HG03025 (cell line): ENCODE results near the gene GBGT1.
"Not testable (repeated sequence)": the region's sequence is repeated elsewhere in the genome, so short reads cannot be mapped to it uniquely, and the experiment has no call there.

Source experiments
- ATAC-seq: cut with Tn5 transposase; IDR thresholded peaks from one replicate; pipeline ENCODE4 v1.9.1; 2021; ENCODE audit warnings: mild to moderate bottlenecking, moderate library complexity; ENCODE audit not compliant: unreplicated experiment, low FRiP score

Gene GBGT1

DNA sequence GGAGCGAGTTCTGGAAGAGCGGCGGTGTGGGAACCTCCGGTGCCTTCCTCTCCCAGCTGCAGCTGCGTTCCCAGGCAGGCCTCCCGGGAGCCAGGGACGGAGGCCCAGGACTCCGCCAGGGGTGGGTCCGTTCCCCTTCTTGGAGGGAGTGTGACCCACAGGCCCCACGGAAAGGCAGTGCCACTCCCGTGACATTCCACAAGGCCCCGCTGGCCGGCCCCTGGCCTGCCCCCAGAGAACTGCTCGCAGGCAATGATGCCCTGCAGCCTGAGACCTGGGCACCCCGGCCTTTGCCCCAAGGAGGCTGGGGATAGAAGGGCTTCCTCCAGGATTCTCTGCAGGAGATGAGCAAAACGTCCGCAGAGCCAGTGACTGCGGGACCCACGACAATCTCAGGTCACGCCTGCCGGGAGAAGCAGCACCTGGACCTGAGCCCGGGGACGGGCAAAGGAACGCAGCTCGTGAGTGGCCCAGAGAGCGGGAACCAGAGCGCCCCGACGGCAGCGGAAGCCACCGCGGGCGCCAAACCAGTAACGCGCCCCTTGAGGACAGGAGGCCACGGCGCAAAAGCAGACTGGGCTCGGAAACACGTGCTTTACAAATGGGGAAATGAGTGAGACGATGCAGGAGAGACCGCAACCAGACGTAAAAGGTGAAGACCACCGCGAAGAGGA is 36.1 kb upstream of the GBGT1 start:
- no peak for ATAC-seq

DNA sequence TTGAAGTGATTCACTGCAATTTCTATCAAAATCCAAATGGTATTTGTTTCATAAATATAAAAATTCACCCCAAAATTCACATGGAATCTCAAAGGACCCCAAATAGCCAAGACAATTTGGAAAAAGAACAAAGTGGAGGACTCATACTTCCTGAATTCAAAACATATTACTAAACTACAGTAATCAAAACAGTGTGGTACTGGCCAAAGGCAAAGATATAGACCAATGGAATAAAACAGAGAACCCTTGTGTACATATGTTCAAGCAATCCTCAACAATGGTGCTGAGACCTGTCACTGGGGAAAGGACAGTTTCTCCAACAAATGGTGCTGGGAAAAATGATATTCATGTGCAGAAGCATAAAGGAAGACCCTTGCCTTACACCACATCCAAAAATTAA is 31.3 kb upstream of the GBGT1 start:
- no peak for ATAC-seq

DNA sequence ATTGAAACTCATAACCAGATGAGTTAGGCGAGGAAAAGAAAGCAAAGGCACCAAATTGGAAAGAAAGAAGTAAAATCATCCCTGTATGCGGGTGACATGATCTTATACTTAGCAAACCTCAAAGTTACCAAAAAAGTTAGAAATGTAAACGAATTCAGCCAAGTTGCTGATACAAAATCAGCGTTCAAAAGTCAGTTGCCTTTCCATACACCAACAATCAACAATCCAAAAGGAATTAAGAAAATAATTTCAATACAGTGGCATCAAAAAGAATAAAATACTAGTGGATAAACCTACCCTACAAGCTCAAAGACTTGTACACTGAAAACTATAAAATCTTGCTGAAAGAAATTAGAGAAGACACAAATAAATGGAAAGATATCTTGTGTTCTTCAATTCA is 30.9 kb upstream of the GBGT1 start:
- no peak for ATAC-seq

DNA sequence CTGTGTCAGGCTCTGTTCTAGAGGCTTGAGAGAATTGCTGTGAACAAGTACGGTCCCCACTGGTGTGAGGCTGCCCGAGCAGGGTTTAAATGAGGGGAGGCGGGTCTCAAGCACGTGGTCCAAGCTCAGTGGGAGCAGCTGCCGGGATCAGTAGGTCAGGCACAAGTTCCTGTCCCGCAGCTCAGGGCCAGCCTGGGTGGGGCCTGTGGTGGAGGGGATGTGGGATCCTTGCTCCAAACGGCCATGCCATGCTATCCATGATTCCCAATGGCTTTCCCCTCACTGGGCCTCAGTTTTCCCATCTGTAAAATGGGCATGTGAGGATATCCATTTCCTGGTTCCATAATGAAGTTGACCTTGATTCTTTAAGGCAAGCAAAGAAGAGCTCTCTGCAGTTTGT is 28.3 kb upstream of the GBGT1 start:
- no peak for ATAC-seq

DNA sequence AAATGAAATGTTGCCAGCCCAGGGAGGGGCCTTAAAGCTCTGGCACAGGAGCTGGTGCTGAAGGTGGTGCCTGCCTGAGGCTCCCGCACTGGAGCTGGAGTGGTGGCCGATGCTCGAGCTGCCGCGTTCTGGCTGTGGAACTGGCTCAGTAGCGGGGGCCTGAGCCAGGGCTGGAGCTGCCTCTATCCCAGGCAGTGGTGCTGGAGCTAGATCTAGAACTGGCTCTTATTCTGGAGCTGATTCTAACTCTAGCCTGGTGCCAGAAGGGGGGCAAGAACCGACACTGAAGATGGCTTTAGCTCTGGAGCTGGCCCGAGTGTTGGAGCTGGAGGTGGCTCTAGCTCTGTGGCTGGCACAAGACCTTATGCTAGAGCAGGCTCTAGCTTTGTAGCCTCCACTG is 26.1 kb upstream of the GBGT1 start:
- no peak for ATAC-seq

DNA sequence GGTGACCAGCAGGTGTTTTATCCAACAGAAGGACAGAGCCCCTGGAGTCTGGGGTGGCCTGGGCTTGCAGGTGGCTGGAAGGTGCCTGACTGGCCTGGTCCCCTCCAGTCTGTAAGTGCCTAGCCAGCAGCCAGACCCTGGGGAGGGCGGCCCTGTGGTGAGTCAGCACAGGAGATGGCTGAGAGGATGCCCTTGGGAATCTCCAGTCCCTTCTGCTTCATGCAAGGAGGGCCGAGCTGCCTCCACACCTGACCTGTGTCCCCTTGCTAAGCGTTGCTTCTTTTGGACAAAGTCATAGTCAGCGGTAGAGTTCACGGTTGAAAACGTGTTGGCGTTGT is 25.1 kb upstream of the GBGT1 start:
- no peak for ATAC-seq

DNA sequence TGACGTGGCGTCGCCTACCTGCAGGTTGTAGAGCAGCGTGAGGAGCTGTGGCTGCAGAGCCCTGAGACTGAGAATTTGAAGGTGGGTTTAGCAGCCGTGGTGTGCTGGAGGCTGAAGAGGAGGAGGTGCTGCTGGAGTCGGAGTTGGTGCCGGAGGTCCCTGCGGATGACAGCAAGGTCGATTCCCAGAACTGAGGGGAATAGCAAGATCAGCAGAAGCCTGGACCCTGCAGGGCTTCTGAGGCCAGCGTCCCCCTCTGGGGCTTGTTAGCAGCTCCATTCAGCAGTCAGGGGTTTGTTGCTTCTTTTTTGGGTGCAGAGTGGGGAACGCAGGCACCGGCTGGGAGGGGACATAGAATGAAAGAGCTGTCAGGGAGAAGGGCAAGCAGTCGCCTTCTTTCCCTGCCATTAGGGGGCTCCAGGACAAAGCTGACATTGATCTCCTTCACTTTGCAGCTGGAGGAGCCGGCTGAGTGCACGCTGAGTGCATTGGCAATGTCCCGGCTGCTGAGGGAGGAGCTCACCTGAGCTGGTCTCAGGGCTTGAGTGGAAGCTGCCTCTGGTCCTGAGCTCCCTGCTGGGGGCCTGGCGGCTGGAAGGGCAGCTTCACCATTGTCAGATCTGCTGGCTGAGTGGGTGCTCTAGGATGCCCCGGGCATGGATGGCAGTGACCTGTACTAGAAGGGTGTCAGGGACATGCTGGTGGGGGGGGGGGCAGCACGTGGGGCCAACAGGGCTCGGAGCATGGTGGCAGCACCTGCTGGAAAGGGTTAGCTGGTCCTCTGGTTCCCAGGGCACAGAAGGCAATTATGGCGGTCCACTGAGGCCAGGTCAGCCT is 24.5 kb upstream of the GBGT1 start:
- no peak for ATAC-seq

DNA sequence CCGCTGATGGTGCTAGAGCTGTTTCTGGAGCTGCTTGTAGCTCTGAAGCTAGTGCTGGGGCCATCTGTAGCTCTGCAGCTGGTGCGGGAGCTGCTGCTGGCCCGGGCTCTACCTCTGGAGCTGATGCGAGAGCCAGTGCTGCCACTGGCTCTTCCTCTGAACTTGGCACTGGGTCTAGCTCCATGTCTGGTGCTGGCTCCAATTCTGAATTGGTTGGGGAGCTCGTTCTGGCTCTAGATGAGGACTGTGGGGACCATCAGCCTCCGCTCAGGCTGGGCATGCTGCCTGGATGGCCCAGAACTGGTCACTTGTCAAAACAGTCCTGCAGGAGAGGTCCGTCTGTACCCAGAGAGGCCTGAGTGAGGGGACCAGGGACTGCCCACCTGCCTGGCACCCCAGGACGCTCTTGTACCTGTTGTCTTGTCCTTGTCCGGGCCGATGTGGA is 23.9 kb upstream of the GBGT1 start:
- ATAC-seq, result no peak

DNA sequence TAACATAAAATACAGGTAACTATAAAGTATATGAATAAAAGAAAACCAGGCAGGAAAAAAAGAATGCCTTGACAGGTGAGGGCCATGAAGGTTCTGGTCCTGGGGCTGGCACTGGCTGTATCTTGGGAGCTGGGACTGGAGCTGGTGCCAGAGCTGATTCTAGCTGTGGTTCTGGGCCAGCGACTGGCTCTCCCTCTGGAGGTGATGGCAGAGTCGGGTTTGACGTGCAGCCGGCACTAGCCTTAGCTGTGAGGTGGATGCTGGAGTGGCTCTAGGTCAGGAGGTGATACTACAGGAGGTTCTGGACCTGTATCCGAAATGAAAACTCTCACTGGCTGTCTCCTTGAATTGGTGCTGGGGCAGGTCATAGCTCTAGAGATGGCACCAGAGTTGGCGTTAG is 23.0 kb upstream of the GBGT1 start:
- no peak for ATAC-seq

DNA sequence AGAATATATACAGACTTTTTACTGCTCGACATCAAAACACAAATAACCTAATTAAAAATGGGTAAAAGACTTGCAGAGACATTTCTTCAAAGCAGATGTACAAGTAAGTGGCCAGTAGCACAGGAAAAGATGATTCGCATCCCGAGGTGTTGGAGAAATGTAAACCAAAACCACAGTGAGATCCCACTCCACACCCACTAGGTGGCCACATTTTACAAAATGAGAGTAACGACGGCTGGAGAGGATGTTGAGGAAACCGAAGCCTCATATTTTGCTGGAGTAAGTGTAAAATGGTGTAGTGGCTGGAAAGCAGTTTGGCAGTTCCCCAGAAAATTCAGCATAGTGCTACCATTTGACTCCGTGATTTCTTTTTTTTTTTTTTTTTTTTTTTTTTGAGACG is 21.3 kb upstream of the GBGT1 start:
- no peak for ATAC-seq

DNA sequence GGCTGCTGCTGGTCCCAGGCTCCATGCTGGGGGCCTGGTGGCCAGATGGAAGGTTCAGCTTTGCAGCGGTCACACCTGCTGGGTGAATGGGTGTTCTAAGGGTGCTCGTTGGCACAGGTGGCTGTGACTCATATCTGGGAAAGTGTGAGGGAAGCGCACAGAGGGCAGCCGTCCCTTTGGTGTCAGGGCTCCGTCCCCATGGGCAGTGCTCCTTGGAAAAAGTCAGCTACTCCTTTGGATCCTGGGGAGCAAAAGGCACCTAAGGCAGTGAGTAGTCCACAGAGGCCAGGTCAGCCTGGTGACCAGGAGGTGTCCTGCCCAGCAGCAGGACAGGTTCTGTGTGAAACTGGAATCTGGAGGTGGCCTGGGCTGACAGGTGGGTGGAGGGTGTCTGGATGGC is 18.4 kb upstream of the GBGT1 start:
- ATAC-seq, result no peak

DNA sequence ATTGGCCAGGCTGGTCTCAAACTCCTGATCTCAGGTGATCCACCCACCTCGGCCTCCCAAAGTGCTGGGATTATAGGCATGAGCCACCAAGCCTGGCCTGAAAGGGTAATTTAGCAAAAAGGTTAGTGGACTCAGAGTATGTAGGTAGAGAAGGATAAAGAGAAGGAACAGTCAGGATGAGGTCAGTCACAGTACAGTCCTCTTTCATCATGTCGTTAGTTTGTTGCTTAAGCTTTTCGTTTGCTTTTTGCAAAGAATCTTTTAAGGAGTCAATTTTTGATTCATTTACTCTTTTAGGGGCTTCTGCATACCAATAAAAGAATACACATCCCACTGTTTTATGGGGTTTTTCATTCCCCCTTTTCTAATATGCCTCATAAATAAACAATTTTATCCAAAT is 17.8 kb upstream of the GBGT1 start:
- ATAC-seq, result no peak

DNA sequence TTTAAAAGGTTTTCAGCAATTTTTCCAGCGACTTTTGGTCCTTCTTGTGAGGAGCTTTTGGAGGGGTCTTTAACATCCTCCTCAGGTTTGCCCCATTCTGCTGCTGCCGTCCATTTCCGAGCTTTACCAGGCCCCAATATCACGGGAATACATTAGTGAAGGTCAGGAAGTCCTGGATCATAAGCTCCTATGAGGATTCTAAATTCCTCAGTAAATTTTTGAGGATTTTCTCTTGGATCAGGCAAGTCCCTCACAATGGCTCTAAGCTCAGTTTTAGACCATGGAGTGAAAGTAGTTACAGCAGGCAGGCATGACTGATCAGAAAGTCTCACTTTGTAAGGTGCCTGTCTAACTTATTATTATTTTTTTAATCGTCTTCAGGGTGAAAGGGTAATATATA is 17.2 kb upstream of the GBGT1 start:
- ATAC-seq, result no peak

DNA sequence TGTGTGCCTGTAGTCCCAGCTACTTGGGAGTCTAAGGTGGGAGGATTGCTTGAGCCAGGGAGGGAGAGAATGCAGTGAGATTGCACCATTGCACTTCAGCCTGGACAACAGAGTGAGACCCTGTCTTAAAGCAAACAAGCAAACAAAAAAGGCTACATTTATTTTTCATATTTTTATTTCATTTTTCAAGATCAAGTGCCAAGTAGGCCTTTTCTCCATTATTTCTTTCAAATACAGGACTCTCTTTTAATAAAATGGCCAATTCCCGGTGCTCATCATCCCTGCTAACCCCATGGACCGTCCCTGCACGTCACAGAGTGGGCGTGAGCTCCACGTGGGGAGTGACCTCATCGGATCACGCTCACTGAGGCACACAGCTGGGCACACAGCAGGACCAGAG is 9.3 kb upstream of the GBGT1 start:
- ATAC-seq, result no peak

DNA sequence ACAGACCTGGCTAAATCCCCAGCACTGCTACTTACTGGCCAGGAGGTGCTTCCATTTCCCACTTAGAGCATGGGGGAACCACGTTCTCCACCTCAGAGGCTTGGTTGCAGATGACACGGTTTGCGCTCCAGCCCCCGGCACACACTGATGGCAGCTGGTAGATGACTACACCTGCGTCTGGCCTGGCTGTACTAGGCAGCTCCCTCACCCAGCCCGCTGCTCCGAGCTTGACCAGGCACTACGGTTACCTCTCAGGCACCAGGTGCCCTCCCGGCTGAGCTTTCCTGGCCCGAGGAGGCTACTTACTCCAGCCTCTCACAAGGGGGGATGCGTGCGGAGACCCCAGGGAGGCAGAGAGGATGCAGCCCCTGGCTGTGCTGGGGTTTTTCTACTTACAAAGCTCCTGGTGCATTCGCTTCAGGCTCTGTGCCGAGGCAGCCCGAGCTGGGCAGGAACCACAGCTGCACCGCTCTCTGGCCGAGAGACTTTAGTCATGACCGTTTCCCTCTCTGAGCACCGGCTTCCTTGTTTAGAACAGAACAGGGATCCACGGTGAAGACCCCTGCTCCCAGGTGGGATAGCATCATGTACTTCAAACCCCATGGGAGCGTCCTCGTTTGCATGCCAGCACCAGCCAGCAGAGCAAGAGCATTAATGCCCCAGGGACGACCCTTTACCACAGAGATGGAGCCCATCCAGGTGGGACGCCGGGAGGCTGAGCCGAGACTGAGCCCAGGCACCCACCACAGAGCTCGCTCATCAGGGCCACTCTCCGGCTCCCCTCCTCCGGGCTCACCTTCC is 7.6 kb upstream of the GBGT1 start:
- no peak for ATAC-seq

DNA sequence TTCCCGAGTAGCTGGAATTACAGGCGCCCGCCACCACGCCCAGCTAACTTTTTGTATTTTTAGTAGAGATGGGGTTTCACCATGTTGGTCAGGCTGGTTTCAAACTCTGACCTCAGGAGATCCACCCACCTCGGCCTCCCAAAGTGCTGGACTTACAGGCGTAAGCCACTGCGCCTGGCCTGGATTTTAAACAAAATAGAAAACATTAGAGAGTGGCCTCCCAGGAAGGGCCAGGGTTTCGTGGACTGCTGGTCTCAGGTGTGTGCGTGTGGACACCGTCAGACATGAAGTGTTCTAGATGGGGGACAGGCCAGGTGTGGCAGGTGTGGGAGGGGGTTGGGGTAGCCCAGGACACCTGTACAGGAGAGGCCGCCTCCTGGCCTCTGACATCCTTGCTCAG is 7.0 kb upstream of the GBGT1 start:
- ATAC-seq, result no peak

DNA sequence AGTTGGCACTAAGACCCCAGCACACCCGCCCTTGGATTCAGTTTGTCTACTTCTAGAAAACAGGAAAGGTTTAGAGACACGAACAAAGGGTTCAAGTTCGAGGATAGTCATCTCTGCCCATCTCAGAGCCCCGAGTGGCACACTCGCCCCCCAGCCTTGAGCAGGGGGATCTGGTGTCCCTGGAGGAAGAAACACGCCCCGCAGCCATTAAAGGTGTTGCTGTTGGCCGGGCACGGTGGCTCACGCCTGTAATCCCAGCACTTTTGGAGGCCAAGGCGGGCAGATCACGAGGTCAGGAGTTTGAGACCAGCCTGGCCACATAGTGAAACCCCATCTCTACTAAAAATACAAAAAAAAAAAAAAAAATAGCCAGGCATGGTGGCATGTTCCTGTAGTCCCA is 6.0 kb upstream of the GBGT1 start:
- ATAC-seq, result not testable (repeated sequence)

DNA sequence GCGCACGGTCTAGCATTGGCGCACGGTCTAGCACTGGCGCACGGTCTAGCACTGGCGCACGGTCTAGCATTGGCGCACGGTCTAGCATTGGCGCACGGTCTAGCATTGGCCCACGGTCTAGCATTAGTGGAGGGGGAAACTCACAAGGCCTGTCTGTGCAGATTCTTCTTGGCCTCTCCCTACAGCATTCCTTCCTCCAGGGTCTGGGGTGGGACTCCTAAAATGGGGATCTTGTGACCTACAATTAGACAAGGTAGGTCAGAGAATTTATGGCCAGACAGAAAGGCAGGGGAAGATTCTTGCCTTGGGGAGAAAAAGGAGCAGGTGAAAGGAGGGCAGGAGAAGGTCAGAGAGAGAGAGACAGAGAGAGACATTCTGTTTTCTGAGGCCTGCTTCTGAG is 5.4 kb upstream of the GBGT1 start:
- ATAC-seq, result no peak

DNA sequence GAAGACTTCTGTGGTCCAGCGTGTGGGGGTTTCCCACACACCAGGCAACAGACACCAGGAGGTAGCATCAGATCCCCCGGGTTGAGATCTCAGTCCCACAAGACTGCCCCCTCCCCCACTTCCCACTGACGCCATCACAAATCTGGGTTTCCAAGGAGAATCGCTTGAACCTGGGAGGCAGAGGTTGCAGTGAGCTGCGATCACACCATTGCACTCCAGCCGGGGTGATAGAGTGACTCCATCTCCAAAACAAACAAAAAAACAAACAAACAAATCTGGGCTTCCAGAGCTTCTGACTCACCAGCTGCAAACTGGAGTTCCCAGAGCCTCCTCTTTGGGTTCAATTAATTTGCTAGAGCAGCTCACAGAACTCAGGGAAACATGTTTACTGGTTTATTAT is 4.7 kb upstream of the GBGT1 start:
- no peak for ATAC-seq

DNA sequence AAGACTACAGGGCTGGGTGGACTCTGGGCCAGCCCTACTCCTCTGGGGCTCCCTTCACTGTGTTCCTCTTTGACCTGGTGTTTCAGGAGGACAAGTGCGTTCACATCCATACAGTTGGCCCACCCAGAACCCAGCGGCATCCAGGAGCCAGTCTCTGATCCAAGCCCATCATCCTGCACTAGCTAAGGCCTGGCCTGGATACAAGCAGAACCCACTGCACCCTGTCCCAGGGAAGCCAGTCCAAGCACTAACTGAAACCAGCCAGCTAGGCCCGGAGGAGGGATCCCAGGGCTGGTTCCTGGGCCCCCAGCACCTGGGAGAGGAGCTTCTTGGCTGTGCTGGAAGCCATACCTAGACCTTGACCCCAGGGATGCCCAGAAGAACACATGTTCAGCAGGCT is 4.1 kb upstream of the GBGT1 start:
- ATAC-seq, result no peak

DNA sequence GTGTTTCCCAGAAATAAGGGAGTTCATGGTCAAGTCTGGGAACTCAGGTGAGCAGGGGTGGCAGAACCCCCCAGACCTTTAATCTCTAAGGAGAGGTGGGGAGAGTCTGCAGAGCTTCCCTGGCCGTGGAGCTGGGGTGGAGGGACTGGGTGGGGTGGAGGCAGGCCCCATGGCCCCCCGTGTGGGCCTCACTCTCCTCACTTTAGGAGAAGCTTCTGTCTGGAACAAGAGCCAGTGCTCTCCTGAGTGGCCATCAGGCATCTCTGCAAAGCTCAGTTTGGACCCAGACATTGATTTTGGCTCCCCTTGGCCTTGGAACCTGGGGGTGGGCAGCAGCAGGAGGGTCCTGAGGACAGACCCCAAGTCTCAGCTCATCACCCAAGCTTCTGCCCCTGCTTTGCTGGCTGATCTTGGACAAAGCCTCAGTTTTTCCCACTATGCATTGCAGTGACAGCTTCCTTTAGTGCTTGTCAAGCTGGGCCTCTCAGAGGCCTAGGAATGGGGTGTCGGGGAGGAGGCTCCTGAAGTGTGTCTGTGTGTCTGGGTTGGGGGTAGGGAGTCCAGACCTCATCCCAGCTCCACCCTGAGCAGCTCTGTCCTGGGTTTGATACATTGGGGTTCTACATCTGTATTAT is 3.5 kb upstream of the GBGT1 start:
- ATAC-seq, result no peak
